Measurements from ENCODE around the gene KCNMB1. TPM values are rescaled to one million over a fixed set of nuclear protein-coding genes. Genes with fewer than 3 reads are reported as not detected.
"Not testable (repeated sequence)": the region's sequence is repeated elsewhere in the genome, so short reads cannot be mapped to it uniquely, and the experiment has no call there.

Gene KCNMB1
- total RNA-seq, 1 experiment from 2014 or later = not detected

DNA sequence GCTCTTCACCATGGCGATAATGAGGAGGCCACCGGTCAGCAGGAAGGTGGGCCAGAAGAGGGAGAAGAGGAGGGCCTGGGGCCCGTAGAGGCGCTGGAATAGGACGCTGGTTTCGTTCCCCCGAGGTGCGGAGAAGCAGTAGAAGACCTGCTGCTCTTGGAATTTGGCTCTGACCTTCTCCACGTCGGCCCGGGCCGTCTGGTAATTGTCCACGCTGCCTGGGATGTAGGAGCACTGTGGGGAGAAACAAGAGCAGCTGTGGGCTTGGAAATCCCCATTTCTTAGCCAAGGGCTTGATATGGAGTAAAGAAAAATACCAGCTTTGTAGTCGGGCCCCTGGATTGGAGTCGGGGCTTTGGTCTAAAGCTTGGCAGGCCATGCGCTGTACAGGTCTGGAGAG, 10.4 kb downstream of the KCNMB1 start:
- DNase-seq (ENCODE audit: low read depth) = no peak

DNA sequence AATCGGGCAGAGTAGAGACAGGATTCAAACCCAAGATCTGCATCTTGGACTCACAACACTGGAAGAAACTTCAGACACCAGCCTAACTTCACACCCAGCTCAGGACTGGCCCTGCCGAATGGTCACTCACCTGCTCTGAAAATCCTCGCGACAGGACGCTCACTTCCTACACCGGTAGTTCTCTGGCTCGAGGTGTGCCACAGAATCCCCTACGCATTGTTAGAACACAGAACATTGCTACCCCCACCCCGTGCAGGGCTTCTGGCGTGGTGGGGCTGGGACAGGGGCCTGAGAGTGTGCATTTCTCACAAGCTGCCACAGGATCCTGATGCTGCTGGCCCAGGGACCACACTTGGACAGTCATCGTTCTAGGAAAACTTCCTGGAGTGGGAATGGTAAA, 12.1 kb downstream of the KCNMB1 start:
- DNase-seq (ENCODE audit: low read depth) = no peak

DNA sequence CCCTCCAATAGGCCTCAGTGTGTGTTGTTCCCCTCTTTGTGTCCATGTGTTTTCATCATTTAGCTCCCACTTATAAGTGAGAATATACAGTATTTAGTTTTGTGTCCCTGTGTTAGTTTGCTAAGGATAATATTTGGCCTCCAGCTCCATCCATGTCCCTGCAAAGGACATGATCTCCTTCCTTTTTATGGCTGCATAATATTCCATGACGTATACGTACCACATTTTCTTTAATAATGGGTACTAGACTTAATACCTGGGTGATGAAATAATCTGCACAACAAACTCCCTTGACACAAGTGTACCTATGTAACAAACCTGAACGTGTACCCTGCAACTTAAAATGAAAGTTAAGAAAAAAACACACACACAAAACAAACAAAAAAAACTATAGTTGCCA, 12.6 kb downstream of the KCNMB1 start:
- not testable (repeated sequence) for DNase-seq (ENCODE audit: low read depth)

DNA sequence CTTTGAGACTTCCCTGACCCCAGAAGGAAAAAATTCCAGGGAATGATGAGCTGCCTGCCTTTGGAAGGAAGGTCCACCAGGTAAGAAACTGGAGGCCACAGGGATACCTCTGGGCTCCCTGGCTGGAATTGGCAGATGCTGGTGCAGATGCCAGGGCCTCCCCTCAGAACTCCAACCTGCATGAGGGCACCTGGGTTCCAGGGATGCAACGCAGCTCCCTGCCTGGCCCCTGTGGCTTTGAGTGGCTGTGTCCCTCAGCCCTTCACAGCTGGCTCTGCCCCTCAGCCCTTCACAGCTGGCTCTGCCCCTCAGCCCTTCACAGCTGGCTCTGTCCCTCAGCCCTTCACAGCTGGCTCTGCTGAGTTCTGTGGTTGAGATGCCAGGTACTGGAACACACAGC, 13.9 kb downstream of the KCNMB1 start:
- no peak for DNase-seq (ENCODE audit: low read depth)

DNA sequence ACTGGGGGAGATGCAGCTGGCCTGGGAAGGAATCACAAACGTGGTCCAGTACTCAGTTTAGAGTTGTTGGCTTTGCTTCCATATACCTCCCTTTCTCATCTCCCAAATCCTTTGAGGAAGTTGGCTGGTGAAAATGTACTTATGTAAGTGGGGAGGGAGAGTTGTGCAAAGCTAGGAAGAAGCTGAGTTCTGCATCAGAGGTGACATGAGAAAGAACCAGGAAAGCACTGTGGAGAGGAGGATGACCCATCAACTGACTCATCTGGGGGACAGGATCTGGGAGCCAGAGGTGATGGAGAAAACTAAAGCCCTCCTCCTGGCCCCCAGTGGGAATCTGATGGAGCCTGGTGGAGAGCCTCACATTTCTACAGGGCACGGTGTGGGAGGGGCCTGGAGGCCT, 16.2 kb downstream of the KCNMB1 start:
- DNase-seq (ENCODE audit: low read depth) = no peak

DNA sequence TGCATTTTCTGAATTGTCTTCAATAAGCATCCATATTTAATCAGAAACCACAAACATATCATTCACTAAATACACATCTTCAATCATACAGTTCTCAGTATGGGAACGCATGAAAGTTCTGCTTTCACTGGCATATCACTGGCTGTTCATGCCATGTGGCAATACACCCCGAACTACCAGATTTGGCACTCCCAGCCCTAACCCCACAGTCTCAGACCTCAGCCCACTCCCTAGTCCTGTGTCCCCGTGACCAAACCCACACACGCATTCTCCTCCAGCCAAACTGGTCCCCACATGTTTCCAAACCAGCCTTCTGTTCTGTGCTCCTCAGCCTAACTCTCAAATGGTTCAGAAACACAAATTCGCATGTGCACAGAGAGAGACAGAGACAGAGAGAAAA, 20.6 kb downstream of the KCNMB1 start:
- DNase-seq (ENCODE audit: low read depth) = no peak

DNA sequence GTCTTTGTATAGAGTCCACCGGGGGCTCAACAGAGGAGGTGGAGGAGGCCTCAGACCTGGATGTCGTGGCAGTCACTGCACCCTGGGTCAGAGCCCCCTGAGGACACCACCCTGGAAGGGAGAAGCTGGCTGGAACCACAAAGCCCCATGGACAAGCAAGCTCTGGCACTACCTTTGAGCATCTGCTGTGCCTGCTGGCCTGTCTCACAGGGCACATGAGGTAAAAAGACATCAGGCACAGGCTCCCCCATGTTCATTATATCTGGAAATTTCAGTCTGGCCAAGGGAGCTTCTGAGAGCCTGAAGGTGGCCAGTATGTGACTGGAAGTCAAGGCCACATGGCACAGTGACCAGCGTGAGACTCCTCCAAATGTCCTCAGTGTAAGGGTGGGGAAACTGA, 22.9 kb downstream of the KCNMB1 start:
- DNase-seq (ENCODE audit: low read depth) = no peak

DNA sequence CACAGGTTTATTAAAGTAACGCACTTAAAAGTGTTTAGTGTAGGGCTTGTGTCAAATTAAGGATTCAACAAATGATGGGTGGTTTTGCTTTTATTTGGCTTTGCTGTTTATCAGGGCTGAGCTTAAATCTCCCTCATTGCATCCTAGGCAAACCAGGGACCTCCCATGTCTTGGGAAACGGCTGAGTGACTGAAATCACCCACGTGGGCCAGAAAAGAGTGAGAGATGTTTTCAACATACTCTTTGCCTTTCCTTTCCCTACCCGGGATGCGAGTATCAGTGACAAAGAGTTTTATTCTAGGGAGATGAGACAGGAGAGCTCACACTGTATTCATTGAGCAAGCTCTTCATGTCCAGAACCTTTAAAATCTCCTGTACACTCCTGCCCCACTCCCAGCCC, 23.3 kb downstream of the KCNMB1 start:
- DNase-seq (ENCODE audit: low read depth) = no peak

DNA sequence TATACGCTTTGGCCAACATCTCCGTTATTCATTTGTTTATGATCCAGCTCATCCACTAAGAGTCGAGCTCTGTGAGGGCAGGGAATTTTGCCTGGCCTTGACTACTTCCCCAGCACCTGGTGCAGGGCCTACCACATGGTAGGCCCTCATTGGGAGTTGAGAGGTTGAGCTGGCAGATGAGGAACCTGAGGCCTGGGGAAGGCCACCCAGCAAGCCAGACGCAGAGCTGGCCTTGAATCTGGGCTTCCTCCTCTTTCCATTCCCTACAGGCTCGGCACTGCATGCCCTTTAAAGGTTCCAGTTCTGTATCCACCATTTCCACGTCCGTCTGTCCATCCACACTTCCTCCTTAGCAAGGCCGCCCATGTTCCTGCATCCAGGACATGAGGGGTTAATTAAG, 24.2 kb downstream of the KCNMB1 start:
- no peak for DNase-seq (ENCODE audit: low read depth)

DNA sequence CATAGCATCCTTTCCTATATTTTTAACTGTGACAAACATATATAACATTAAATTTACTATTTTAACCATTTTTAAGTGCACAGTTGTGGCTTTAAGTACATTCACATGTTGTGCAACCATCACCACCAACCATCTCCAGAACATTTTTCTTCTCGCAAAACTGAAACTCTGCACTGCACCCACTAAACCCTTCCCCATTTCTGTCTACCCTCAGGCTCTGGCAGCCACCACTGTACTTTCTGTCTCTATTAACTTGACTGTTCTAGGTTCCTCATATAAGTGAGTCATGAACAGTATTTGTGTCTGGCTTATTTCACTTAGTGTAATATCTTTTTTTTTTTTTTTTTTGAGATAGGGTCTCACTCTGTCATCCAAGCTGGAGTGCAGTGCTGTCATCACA, 25.5 kb downstream of the KCNMB1 start:
- DNase-seq (ENCODE audit: low read depth) = no peak

DNA sequence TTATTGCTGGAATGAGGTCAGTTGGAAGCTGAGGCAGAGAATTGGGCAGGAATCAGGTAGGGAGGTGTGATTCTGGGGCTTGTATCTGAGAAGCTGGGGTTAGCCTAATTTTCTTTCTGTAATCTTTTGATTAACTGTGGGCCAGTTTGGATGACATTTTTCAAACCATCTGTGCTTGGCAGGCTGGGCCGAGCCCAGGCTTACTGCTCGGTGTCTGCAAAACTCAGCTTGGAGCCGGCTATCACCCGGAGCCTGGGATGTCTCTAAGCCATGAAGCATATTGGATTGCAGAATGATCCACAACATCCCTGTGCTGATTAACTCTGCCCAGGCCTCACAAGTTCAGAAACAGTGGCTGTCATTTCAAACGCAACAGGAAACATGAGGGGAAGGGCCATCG, 26.5 kb downstream of the KCNMB1 start:
- DNase-seq (ENCODE audit: low read depth) = no peak

DNA sequence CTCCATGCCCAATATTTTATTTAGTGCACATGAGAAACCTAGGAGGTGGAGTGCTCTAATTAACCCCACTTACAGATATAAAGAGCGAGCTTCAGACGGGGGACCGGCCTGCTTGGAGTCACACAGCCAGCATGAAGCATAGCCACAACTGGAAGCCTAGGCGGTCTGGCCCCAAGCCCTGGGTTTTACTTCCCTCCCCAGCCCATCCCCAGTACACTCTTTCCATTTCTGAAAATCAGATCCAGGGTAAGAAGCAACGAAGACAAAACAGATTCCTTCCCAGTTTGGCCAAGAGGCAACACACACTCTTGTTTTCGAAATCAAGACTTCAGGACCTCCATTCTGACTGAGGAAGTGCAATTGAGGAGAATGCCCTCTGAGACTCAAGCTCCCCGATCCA, 27.1 kb downstream of the KCNMB1 start:
- no peak for DNase-seq (ENCODE audit: low read depth)

DNA sequence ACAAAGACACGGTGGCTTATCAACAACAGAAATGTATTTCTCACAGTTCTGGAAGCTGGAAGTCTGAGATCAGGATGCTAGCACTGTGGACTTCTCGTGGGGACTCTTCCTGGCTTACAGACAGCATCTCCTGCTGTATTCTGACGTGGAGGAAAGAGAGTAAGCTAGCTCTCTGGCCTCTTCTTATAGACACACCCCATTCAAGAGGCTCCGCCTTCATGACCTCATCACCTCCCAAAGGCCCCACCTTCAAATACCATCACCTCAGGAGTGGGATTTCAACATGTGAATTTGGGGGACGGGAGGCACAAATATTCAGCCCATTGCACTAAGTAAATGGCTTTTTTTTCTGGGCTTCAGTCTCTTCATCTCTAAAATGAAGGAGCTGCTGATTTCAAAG, 27.6 kb downstream of the KCNMB1 start:
- DNase-seq (ENCODE audit: low read depth) = no peak

DNA sequence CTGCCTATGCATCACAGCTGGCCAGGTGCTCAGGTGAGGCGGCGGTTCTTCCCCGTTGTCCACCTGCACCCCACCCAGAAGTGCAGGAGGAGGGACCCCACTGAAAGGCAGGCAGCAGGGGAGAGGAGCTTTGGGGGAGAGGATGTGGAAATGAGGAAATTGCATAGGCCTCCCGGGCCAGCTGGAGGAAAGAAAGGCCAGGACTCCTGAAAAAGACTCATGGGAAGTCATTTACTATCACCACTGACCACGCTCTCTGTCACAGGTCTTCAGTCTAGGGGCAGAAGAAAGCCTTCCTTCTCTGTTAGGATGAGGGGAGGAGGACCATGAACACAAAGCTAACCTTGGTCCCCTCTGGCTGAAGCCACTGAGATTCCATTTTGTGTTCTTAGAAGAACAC, 28.1 kb downstream of the KCNMB1 start:
- DNase-seq (ENCODE audit: low read depth) = no peak

DNA sequence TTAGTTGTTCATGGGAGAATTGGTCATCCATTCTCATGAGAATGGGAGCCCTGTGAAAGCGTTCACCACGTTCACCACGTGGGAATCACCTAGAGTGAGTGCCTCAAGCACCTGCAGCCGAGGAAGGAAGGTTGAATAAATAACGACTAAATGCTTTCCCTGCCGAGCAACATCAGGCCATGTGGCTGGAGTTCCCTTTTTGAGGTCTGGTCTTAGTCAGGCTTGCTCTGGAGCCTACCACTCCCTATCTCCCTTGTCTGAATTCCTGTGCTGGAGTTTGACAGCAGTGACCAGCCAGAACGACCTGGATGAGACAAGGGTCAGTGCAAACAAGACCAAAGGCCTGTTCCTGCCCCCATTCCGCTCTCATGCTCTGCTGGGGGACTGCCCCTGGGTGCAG, 28.5 kb downstream of the KCNMB1 start:
- no peak for DNase-seq (ENCODE audit: low read depth)

DNA sequence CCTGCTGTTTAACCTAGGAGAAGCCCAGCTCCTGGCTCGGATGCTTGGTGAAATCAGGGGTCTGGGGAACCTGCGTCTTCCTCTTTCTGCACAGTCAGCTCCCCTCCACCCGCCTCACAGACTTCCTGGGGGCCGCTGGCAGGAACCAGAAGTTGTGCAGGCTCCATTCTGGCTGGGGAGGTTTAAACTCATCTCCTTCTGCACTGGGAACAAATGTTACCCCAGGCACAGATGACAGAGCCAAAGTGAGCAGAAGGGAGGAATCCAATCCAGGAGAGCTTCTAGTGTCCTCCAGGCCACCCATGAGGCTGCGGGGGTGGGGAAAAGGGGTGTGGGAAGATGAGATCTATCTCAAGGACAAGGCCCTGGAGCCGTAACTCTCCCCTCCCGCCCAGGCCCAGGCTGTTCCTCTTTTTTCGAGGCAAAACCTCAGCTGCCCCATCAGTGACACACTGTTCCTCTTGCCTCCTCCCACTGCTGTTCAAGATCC, 31.2 kb downstream of the KCNMB1 start:
- no peak for DNase-seq (ENCODE audit: low read depth)

DNA sequence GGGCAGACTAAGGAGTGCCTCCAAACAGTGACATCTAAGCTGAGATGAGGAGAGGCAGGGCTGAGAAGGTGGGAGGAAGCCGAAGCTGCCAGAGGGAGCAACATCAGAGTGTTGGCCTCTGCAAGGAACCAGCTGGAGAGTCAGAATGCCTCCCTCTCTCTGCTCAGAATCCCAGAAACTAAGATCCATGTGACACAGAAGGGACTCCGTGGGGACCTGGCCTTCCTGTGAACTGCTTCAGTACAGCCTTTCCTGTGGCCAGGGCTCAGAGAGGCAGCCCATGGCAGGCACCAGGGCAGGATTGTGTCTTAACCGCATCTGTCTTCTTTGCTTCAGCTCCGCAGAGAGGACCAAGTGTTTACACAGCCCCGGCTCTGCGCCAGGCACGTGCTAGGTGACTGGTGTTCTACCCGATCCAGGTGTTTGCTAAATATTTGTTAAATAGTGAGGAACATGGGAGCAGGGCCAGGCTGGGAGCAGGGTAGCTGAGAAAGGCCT, 33.5 kb downstream of the KCNMB1 start:
- no peak for DNase-seq (ENCODE audit: low read depth)

DNA sequence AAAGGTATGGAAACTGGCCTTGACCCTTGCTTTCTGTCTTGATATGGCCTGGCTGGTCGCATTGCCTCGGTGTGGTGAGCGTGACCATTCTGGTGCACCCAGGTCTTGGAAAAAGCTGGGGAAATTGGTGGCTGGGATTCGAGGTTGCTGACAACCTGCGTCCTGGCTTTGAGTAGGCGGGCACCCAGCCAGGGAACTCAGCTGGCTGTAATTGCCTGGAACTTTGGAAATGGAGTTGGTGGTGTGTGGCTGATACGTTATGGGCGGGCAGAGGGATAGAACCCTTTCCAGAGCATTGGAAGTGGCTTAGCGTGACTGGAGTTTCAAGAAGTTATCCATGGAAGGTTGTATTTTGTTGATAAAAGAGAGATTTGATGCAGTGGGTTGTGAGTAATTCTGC, 35.2 kb downstream of the KCNMB1 start:
- DNase-seq (ENCODE audit: low read depth) = no peak

DNA sequence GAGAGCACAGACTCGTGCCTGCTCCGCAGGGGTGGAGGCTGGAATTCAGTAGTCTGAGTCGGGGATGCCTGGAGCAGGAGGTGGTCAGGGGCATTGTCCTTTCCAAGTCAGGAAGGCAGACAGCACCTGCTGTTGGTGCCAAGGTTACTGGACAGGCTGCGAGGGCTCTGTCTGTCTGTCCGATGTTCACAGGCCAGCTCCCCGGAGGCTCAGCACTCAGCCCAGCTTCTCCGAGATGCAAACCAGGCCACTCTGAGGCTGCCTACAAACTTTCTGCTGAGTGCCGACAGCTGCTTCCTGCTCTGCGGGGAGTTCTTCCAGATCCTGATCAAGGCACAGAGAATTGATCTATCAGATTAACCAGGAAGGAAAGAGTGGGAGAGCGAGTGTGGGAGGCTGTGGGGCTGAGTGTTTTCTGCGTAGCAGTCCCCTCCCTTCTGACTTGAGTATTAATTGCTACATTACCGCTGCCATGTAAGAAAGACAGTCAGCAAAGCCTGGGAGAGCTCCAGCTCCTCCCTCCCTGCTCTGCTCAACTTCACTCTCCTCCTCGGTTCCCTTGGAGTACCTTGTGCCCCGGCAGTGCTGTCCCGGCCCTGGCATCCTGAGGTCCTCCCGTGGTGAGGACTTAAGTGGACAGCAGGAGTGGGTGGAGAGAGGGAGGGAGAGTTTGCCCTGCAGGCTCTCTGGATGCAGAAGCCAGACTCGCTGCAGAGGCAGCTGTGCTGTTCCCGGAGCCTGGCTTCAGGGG, 36.0 kb downstream of the KCNMB1 start:
- no peak for DNase-seq (ENCODE audit: low read depth)

DNA sequence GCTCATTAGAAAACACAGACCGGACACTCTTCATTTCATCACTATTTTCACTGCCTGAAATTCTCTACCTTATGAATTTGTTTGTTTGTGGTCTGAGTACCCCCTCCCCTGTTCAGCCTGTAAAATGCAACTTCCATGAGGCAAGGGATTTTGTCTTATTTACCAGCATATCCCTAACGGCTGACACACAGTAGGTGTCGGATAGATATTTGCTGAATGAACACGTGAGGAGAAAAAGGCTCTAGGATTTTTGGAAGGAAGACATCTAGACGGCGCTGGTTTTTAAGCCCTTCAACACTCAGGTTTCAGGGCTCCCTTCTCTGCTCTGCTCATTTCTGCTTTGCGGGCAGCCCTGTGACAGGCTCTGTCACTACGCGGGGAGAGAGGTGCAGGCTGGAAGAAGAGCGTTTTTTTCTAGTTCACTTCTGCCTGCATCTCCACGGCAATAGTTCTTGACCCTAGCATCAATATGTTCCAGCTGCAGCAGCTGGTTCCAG, 41.0 kb downstream of the KCNMB1 start:
- DNase-seq (ENCODE audit: low read depth) = no peak

DNA sequence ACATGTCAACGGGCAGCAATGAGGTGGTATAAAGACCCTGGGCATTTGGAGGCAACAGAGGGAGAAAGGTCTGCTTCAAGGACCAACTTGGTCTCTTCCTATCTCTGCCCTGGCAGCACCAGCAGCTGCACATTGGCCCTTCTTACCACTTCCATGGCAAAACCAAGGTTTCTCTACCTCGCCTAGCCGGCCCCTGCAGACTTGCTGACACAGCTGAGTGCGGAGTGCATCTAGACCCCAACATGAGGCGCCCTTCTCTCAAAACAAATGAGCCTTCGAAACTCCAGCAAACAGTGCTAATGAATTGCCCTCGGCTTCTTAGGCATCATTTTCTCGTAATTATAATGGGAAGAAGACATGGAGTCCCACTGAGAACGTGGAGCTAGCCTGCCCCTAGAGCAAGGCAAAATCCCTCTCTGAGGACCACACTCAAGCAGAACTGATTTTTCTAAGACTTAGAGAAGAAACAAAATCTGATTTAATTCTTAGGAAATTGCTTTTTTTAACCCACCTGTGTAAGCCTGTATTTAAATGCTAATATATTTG, 42.1 kb downstream of the KCNMB1 start:
- DNase-seq (ENCODE audit: low read depth) = no peak

DNA sequence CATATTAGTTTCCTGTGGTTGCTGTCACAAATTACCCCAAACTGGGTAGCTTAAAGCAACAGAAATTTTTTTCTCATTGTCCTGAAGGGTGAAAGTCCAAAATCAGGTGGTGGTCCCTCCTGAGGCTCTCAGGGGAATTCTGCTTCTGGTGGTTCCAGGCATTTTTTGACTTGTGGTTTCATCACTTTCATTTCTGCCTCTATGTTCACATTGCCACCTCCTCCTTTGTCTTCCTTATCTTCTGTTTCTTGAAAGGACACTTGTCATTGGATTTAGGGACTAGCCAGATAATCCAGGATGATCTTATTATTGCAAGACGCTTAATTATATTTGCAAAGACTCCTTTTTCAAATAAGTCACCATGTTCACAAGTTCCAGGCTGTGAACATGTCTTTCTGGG, 43.2 kb downstream of the KCNMB1 start:
- DNase-seq (ENCODE audit: low read depth) = no peak

DNA sequence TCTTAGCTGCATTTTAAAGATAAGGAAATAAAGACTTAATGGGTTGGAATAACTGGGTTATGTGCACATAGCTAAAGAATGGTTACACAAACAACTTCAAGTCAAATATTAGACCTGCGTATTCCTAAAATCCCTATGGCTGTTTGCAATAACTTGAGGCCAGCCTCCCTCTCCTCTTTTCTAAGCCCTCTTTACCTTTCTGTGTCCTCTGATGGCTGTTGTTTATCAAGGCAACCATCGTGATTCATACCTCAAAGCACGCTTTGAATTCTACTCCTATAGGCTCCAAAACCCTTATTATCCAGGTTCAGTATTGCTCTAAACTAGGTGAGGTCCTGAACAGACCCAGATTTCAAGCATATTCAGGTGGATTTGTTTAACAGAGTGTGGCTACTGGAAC, 46.0 kb downstream of the KCNMB1 start:
- DNase-seq (ENCODE audit: low read depth) = no peak

Measured in HT1080 (cell line).